IPS-18c (cell line): ENCODE results near the gene TXNDC17.

Experiments
- H3K4me3 ChIP-seq: 2 replicates; pipeline ENCODE4 v1.7.0; 2013; ENCODE audit warnings: low read depth, mild to moderate bottlenecking, low read length, moderate library complexity; ENCODE audit not compliant: insufficient read depth
- H3K9me3 ChIP-seq: one replicate; pipeline ENCODE4 v1.6.1; 2013; ENCODE audit warnings: mild to moderate bottlenecking, low read length, moderate library complexity; ENCODE audit not compliant: control insufficient read depth, insufficient read depth

TXNDC17 gene

GRCh38 chr17:6670999-6671398 lies 30.1 kb downstream of the TXNDC17 start:
- Histone ChIP-seq H3K4me3 (no peak overlapping the region), H3K9me3 (no peaks in the 10 kb centered on the region)

GRCh38 chr17:6671431-6671830 lies 30.6 kb downstream of the TXNDC17 start:
- H3K4me3 ChIP-seq: no peak overlapping the region
- no peaks in the 10 kb centered on the region for H3K9me3 ChIP-seq

- Histone ChIP-seq H3K9me3 (no peaks in the 10 kb centered on the region), H3K4me3 (no peak overlapping the region)
These were observed 33.7 kb downstream of the TXNDC17 start for GRCh38 chr17:6674586-6674985.

GRCh38 chr17:6675201-6675825 lies 34.5 kb downstream of the TXNDC17 start:
- no peak overlapping the region for H3K4me3 ChIP-seq
- H3K9me3 ChIP-seq: no peaks in the 10 kb centered on the region

GRCh38 chr17:6676802-6677157 lies 35.9 kb downstream of the TXNDC17 start:
- no peak overlapping the region for H3K4me3 ChIP-seq
- H3K9me3 ChIP-seq: no peaks in the 10 kb centered on the region

- no peak overlapping the region for H3K4me3 ChIP-seq
- no peaks in the 10 kb centered on the region for H3K9me3 ChIP-seq
These were observed 36.4 kb downstream of the TXNDC17 start for GRCh38 chr17:6677158-6677831.

GRCh38 chr17:6677946-6678345 lies 37.1 kb downstream of the TXNDC17 start:
- Histone ChIP-seq H3K9me3 (no peaks in the 10 kb centered on the region), H3K4me3 (no peak overlapping the region)

GRCh38 chr17:6679241-6679640 lies 38.4 kb downstream of the TXNDC17 start:
- H3K4me3 ChIP-seq: no peak overlapping the region
- H3K9me3 ChIP-seq: no peaks in the 10 kb centered on the region

- Histone ChIP-seq H3K9me3 (no peaks in the 10 kb centered on the region), H3K4me3 (no peak overlapping the region)
These were observed 40.3 kb downstream of the TXNDC17 start for GRCh38 chr17:6681176-6681575.

- H3K9me3 ChIP-seq: no peaks in the 10 kb centered on the region
- no peak overlapping the region for H3K4me3 ChIP-seq
These were observed 40.8 kb downstream of the TXNDC17 start for GRCh38 chr17:6681671-6682070.

- Histone ChIP-seq H3K9me3 (no peaks in the 10 kb centered on the region), H3K4me3 (no peak overlapping the region)
These were observed 41.5 kb downstream of the TXNDC17 start for GRCh38 chr17:6682339-6682738.

GRCh38 chr17:6683081-6683684 lies 42.3 kb downstream of the TXNDC17 start:
- Histone ChIP-seq H3K4me3 (no peak overlapping the region), H3K9me3 (no peaks in the 10 kb centered on the region)

- Histone ChIP-seq H3K4me3 (no peak overlapping the region), H3K9me3 (no peaks in the 10 kb centered on the region)
These were observed 43.0 kb downstream of the TXNDC17 start for GRCh38 chr17:6683730-6684459.

GRCh38 chr17:6684460-6684783 lies 43.6 kb downstream of the TXNDC17 start:
- Histone ChIP-seq H3K4me3 (no peak overlapping the region), H3K9me3 (no peaks in the 10 kb centered on the region)

GRCh38 chr17:6684881-6685767 lies 44.3 kb downstream of the TXNDC17 start:
- Histone ChIP-seq H3K9me3 (no peaks in the 10 kb centered on the region), H3K4me3 (no peak overlapping the region)

GRCh38 chr17:6686026-6686425 lies 45.2 kb downstream of the TXNDC17 start:
- Histone ChIP-seq H3K4me3 (no peak overlapping the region), H3K9me3 (no peaks in the 10 kb centered on the region)

GRCh38 chr17:6688944-6689343 lies 48.1 kb downstream of the TXNDC17 start:
- H3K9me3 ChIP-seq: peaks cover 2% of the 10 kb centered on the region
- H3K4me3 ChIP-seq: no peak overlapping the region
